ENCODE data around the gene CCDC57.

CCDC57 gene

GRCh38 chr17:82248815-82249674 lies 36.4 kb upstream of the CCDC57 start:
- TF ChIP-seq REST (IDR thresholded peaks at IDR 0.05; ENCODE audit: insufficient read depth in 1 of 2, low read depth in 2 of 2, low read length in 2 of 2) (no peak), FOXP2 (optimal IDR thresholded peaks at IDR 0.05; ENCODE audit: borderline replicate concordance, extremely low read depth, extremely low read length, insufficient read depth) (no peak), SIN3A (IDR thresholded peaks at IDR 0.05; ENCODE audit: borderline replicate concordance, insufficient read depth, low read length) (no peak), POLR2AphosphoS5 (IDR thresholded peaks at IDR 0.05; ENCODE audit: low read depth, low read length) (no peak), TAF1 (IDR thresholded peaks at IDR 0.05; ENCODE audit: borderline replicate concordance, insufficient read depth, low read length) (no peak)

GRCh38 chr17:82247856-82248671 lies 35.4 kb upstream of the CCDC57 start:
- no peak for TF ChIP-seq POLR2AphosphoS5 (IDR thresholded peaks at IDR 0.05; ENCODE audit: low read depth, low read length)
- no peak for TF ChIP-seq FOXP2 (optimal IDR thresholded peaks at IDR 0.05; ENCODE audit: borderline replicate concordance, extremely low read depth, extremely low read length, insufficient read depth)
- TF ChIP-seq REST (IDR thresholded peaks at IDR 0.05; ENCODE audit: insufficient read depth in 1 of 2, low read depth in 2 of 2, low read length in 2 of 2) = no peak
- TF ChIP-seq SIN3A (IDR thresholded peaks at IDR 0.05; ENCODE audit: borderline replicate concordance, insufficient read depth, low read length) = no peak
- TF ChIP-seq TAF1 (IDR thresholded peaks at IDR 0.05; ENCODE audit: borderline replicate concordance, insufficient read depth, low read length) = no peak

- TF ChIP-seq TAF1 (IDR thresholded peaks at IDR 0.05; ENCODE audit: borderline replicate concordance, insufficient read depth, low read length) (no peak), POLR2AphosphoS5 (IDR thresholded peaks at IDR 0.05; ENCODE audit: low read depth, low read length) (no peak), REST (IDR thresholded peaks at IDR 0.05; ENCODE audit: insufficient read depth in 1 of 2, low read depth in 2 of 2, low read length in 2 of 2) (no peak), FOXP2 (optimal IDR thresholded peaks at IDR 0.05; ENCODE audit: borderline replicate concordance, extremely low read depth, extremely low read length, insufficient read depth) (no peak), SIN3A (IDR thresholded peaks at IDR 0.05; ENCODE audit: borderline replicate concordance, insufficient read depth, low read length) (no peak)
Observed at GRCh38 chr17:82247182-82247823, 34.7 kb upstream of the CCDC57 start.

- TF ChIP-seq SIN3A (IDR thresholded peaks at IDR 0.05; ENCODE audit: borderline replicate concordance, insufficient read depth, low read length) (no peak), REST (IDR thresholded peaks at IDR 0.05; ENCODE audit: insufficient read depth in 1 of 2, low read depth in 2 of 2, low read length in 2 of 2) (no peak), POLR2AphosphoS5 (IDR thresholded peaks at IDR 0.05; ENCODE audit: low read depth, low read length) (no peak), TAF1 (IDR thresholded peaks at IDR 0.05; ENCODE audit: borderline replicate concordance, insufficient read depth, low read length) (no peak), FOXP2 (optimal IDR thresholded peaks at IDR 0.05; ENCODE audit: borderline replicate concordance, extremely low read depth, extremely low read length, insufficient read depth) (no peak)
Observed at GRCh38 chr17:82246365-82247181, 33.9 kb upstream of the CCDC57 start.

Measured in PFSK-1 (cell line).